Astrocyte of the cerebellum (primary cell): ENCODE results near the gene CRLF3.
"Not testable (repeated sequence)": the region's sequence is repeated elsewhere in the genome, so short reads cannot be mapped to it uniquely, and the experiment has no call there.

Experiments used
- DNase-seq: peaks from one replicate; pipeline ENCODE4 v3.0.0-alpha.2; 2011; ENCODE audit warnings: low read depth
- H3K4me3 ChIP-seq: 2 replicates; pipeline ENCODE4 v1.5.1; 2011; ENCODE audit warnings: mild to moderate bottlenecking, low read depth, low read length, moderate library complexity
- in situ Hi-C: cut with HindIII; loops from 2 replicates; pipeline ENCODE4 v1.10.0; 2017; ENCODE audit warnings: low sequenced_read_pairs
- TF ChIP-seq, protein P1 (sequence below): IDR thresholded peaks from 2 replicates; pipeline ENCODE4 v1.5.1; 2012; ENCODE audit warnings: low read length, low read depth, moderate library complexity, mild to moderate bottlenecking; ENCODE audit errors: missing control alignments

Gene CRLF3

DNA sequence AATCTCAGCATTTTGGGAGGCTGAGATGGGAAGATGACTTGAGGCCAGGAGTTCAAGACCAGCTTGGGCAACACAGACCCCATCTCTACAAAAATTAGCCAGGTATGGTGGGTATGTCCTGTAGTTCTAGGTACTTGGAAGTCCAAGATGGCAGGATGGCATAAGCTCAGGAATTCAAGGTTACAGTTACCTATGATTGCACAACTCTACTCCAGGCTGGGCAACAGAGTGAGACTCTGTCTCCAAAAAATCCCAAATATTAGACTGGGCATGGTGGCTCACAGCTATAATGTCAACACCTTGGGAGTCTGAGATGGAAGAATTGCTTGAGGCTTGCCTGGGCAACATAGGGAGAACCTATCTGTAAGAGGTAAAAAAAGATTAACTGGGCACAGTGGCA lies 63.4 kb downstream of the CRLF3 start:
- in situ Hi-C loops: no loop called here
- no peak for DNase-seq
- TF ChIP-seq, protein P1, sequence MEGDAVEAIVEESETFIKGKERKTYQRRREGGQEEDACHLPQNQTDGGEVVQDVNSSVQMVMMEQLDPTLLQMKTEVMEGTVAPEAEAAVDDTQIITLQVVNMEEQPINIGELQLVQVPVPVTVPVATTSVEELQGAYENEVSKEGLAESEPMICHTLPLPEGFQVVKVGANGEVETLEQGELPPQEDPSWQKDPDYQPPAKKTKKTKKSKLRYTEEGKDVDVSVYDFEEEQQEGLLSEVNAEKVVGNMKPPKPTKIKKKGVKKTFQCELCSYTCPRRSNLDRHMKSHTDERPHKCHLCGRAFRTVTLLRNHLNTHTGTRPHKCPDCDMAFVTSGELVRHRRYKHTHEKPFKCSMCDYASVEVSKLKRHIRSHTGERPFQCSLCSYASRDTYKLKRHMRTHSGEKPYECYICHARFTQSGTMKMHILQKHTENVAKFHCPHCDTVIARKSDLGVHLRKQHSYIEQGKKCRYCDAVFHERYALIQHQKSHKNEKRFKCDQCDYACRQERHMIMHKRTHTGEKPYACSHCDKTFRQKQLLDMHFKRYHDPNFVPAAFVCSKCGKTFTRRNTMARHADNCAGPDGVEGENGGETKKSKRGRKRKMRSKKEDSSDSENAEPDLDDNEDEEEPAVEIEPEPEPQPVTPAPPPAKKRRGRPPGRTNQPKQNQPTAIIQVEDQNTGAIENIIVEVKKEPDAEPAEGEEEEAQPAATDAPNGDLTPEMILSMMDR: no peak
- no peak overlapping the region for H3K4me3 ChIP-seq

DNA sequence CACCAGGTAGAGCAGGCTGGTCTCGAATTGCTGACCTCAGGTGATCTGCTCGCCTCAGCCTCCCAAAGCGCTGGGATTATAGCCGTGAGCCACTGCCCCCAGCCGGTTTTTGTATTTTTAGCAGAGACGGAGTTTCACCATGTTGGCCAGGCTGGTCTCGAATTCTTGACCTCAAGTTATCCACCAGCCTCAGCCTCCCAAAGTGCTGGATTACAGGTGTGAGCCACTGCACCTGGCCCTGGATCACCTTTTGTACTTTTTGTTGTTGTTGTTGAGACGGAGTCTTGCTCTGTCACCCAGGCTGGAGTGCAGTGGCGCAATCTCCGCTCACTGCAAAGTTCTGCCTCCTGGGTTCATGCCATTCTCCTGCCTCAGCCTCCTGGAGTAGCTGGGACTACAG lies 71.2 kb downstream of the CRLF3 start:
- in situ Hi-C loops, DNase-seq, H3K4me3 ChIP-seq: not testable (repeated sequence)

DNA sequence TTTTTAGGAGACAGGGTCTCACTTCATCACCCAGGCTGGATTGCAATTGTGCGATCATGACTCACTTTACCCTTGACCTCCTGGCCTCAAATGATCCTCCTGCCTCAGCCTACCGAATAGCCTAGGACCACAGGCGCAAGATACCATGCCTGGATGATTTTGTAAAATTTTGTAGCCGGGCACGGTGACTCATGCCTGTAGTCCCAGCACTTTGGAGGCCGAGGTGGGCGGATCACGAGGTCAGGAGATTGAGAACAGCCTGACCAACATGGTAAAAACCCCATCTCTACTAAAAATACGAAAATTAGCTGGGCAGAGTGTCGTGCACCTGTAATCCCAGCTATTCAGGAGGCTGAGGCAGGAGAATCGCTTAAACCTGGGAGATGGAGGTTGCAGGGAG lies 73.5 kb downstream of the CRLF3 start:
- DNase-seq, H3K4me3 ChIP-seq, in situ Hi-C loops: not testable (repeated sequence)

GRCh38 chr17:30747621-30748020 lies 76.9 kb downstream of the CRLF3 start:
- H3K4me3 ChIP-seq, in situ Hi-C loops, DNase-seq: not testable (repeated sequence)

DNA sequence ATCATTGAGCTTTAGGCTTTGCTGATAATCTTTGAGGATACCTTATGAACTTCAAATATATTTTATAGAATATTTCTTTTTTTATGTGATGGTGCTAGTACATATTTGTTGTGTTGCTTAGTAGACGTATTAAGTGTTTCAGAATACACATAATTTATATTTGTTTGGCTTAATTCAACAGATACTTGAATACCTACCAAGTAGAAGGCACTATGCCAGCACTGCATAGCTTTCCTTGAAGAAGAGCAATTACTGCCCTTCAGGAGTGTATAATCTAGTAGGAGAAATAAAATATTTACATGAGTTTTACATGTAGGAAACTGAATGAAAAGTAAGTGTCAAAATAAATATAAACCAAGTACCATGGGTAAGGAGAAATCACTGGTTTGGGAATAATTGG lies 81.8 kb downstream of the CRLF3 start:
- DNase-seq, in situ Hi-C loops: not testable (repeated sequence)

DNA sequence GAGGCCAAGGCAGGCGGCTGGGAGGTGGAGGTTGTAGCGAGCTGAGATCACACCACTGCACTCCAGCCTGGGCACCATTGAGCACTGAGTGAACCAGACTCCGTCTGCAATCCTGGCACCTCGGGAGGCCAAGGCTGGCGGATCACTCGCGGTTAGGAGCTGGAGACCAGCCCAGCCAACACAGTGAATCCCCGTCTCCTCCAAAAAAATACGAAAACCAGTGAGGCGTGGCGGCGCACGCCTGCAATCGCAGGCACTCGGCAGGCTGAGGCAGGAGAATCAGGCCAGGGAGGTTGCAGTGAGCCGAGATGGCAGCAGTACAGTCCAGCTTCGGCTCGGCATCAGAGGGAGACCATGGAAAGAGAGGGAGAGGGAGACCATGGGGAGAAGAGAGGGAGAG lies 88.1 kb downstream of the CRLF3 start:
- DNase-seq, H3K4me3 ChIP-seq, in situ Hi-C loops: not testable (repeated sequence)

More for the DNA sequence above, 81.8 kb downstream of the CRLF3 start:
- H3K4me3 ChIP-seq: not testable (repeated sequence)

DNA sequence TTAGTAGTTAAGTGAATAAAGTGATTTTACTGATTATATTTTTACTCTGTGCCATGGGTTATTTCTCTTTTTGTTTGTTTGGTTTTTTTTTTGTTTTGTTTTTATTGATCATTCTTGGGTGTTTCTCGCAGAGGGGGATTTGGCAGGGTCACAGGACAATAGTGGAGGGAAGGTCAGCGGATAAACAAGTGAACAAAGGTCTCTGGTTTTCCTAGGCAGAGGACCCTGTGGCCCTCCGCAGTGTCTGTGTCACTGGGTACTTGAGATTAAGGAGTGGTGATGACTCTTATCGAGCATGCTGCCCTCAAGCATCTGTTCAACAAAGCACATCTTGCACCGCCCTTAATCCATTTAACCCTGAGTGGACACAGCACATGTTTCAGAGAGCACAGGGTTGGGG lies 88.8 kb downstream of the CRLF3 start:
- in situ Hi-C loops, H3K4me3 ChIP-seq, DNase-seq: not testable (repeated sequence)

DNA sequence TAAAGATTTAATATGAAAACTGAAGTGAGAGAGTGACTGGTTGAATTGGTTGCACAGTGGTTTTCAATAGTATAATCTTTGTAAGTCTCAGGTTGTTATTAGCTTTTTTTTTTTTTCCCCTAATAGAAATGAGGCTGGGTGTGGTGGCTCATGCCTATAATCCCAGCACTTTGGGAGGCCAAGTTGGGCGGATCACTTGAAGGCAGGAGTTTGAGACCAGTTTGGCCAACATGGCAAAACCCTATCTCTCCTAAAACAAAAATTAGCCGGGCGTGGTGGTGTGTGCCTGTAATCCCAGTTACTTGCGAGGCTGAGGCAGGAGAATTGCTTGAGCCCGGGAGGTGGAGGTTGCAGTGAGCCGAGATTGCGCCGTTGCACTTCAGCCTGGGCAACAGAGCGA lies 89.3 kb downstream of the CRLF3 start:
- H3K4me3 ChIP-seq, in situ Hi-C loops, DNase-seq: not testable (repeated sequence)

- H3K4me3 ChIP-seq, DNase-seq, in situ Hi-C loops: not testable (repeated sequence)
Measured at GRCh38 chr17:30734153-30734552, 90.3 kb downstream of the CRLF3 start.
